ENCODE data around the gene DAAM1.

Gene DAAM1

GRCh38 chr14:59261334-59261733 lies 72.9 kb downstream of the DAAM1 start:
- DNase-seq = no peak

GRCh38 chr14:59262717-59263454 lies 74.4 kb downstream of the DAAM1 start:
- no peak for DNase-seq

- DNase-seq = no peak
These were observed 77.3 kb downstream of the DAAM1 start for GRCh38 chr14:59265808-59266207.

- DNase-seq = no peak
These were observed 78.6 kb downstream of the DAAM1 start for GRCh38 chr14:59267046-59267445.

GRCh38 chr14:59268011-59268410 lies 79.5 kb downstream of the DAAM1 start:
- peak; percentile 70 for DNase-seq

GRCh38 chr14:59268858-59269257 lies 80.4 kb downstream of the DAAM1 start:
- DNase-seq = no peak

GRCh38 chr14:59269466-59269865 lies 81.0 kb downstream of the DAAM1 start:
- no peak for DNase-seq

- DNase-seq = no peak
These were observed 82.8 kb downstream of the DAAM1 start for GRCh38 chr14:59271256-59271655.

- DNase-seq = peak; percentile 47
These were observed 83.3 kb downstream of the DAAM1 start for GRCh38 chr14:59271734-59272133.

- peak; percentile 67 for DNase-seq
These were observed 84.2 kb downstream of the DAAM1 start for GRCh38 chr14:59272633-59273032.

GRCh38 chr14:59273737-59274136 lies 85.3 kb downstream of the DAAM1 start:
- DNase-seq = no peak

GRCh38 chr14:59274991-59275391 lies 86.5 kb downstream of the DAAM1 start:
- DNase-seq = no peak

GRCh38 chr14:59275668-59276067 lies 87.2 kb downstream of the DAAM1 start:
- DNase-seq = peak; percentile 92

GRCh38 chr14:59276235-59276634 lies 87.8 kb downstream of the DAAM1 start:
- no peak for DNase-seq

- DNase-seq = peak; percentile 78
These were observed 89.2 kb downstream of the DAAM1 start for GRCh38 chr14:59277659-59278058.

- DNase-seq = peak; percentile 94
These were observed 89.6 kb downstream of the DAAM1 start for GRCh38 chr14:59278111-59278510.

GRCh38 chr14:59280961-59281360 lies 92.5 kb downstream of the DAAM1 start:
- DNase-seq = no peak

GRCh38 chr14:59281609-59282377 lies 93.3 kb downstream of the DAAM1 start:
- peak; percentile 87 for DNase-seq

- DNase-seq = peak; percentile 77
These were observed 93.9 kb downstream of the DAAM1 start for GRCh38 chr14:59282378-59282765.

GRCh38 chr14:59283361-59283760 lies 94.9 kb downstream of the DAAM1 start:
- peak; percentile 50 for DNase-seq

- peak; percentile 34 for DNase-seq
These were observed 95.6 kb downstream of the DAAM1 start for GRCh38 chr14:59284059-59284458.

GRCh38 chr14:59292028-59292427 lies 103.6 kb downstream of the DAAM1 start:
- DNase-seq = no peak

- no peak for DNase-seq
These were observed 104.6 kb downstream of the DAAM1 start for GRCh38 chr14:59292921-59293534.

Measured in fibroblast of skin of right biceps (primary cell).